ENCODE results near the gene PROSER2.

PROSER2 gene

GRCh38 chr10:11825796-11826414, 2.7 kb downstream of the PROSER2 start:
- Mint-ChIP-seq H3K4me3 (peak overlapping the region in 1 of 3 experiments; percentile 73), H3K4me1 (peaks cover 10% of the 10 kb centered on the region), H3K27me3 (ENCODE audit: low read depth) (peaks cover 32% of the 10 kb centered on the region), H3K36me3 (ENCODE audit: low read depth) (no peaks in the 10 kb centered on the region), H3K9me3 (no peaks in the 10 kb centered on the region), H3K27ac (no peak overlapping the region)
- no peak for TF ChIP-seq CTCF (IDR thresholded peaks at IDR 0.05; ENCODE audit: unreplicated experiment in 3 of 3)

GRCh38 chr10:11827006-11827405, 3.9 kb downstream of the PROSER2 start:
- H3K4me1 Mint-ChIP-seq, result peaks cover 17% of the 10 kb centered on the region
- H3K36me3 Mint-ChIP-seq (ENCODE audit: low read depth), result no peaks in the 10 kb centered on the region
- no peak for TF ChIP-seq CTCF (IDR thresholded peaks at IDR 0.05; ENCODE audit: unreplicated experiment in 3 of 3)
- no peak overlapping the region for H3K27ac Mint-ChIP-seq
- H3K9me3 Mint-ChIP-seq, result no peaks in the 10 kb centered on the region
- peaks cover 30% of the 10 kb centered on the region for H3K27me3 Mint-ChIP-seq (ENCODE audit: low read depth)
- H3K4me3 Mint-ChIP-seq, result peak overlapping the region in 1 of 3 experiments; percentile 18

- no peak overlapping the region for H3K4me3 Mint-ChIP-seq
- no peak for TF ChIP-seq CTCF (IDR thresholded peaks at IDR 0.05; ENCODE audit: unreplicated experiment in 3 of 3)
- H3K27ac Mint-ChIP-seq, result no peak overlapping the region
- no peaks in the 10 kb centered on the region for H3K9me3 Mint-ChIP-seq
- no peaks in the 10 kb centered on the region for H3K36me3 Mint-ChIP-seq (ENCODE audit: low read depth)
- peaks cover 30% of the 10 kb centered on the region for H3K27me3 Mint-ChIP-seq (ENCODE audit: low read depth)
- H3K4me1 Mint-ChIP-seq, result peaks cover 21% of the 10 kb centered on the region
Observed at GRCh38 chr10:11827414-11827813, 4.3 kb downstream of the PROSER2 start.

- Mint-ChIP-seq H3K27me3 (ENCODE audit: low read depth) (peaks cover 33% of the 10 kb centered on the region), H3K4me1 (peaks cover 21% of the 10 kb centered on the region), H3K9me3 (no peaks in the 10 kb centered on the region), H3K36me3 (ENCODE audit: low read depth) (no peaks in the 10 kb centered on the region), H3K4me3 (no peak overlapping the region), H3K27ac (no peak overlapping the region)
- TF ChIP-seq CTCF (IDR thresholded peaks at IDR 0.05; ENCODE audit: unreplicated experiment in 3 of 3), result no peak
Observed at GRCh38 chr10:11828682-11829284, 5.6 kb downstream of the PROSER2 start.

GRCh38 chr10:11830836-11831519, 7.8 kb downstream of the PROSER2 start:
- H3K27me3 Mint-ChIP-seq (ENCODE audit: low read depth), result peaks cover 16% of the 10 kb centered on the region

More at GRCh38 chr10:11830836-11831519, 7.8 kb downstream of the PROSER2 start:
- Mint-ChIP-seq H3K36me3 (ENCODE audit: low read depth) (no peaks in the 10 kb centered on the region), H3K4me3 (no peak overlapping the region), H3K9me3 (no peaks in the 10 kb centered on the region), H3K4me1 (peaks cover 12% of the 10 kb centered on the region), H3K27ac (peak overlapping the region in 1 of 3 experiments; percentile 40)
- TF ChIP-seq CTCF (IDR thresholded peaks at IDR 0.05; ENCODE audit: unreplicated experiment in 3 of 3), result no peak

Measured in nephron (organoid).